ENCODE results near the gene SMARCE1. TPM values are rescaled to one million over a fixed set of nuclear protein-coding genes. Genes with fewer than 3 reads are reported as not detected.

The SMARCE1 gene
- 92.3 and 94.1 TPM in 2 replicates for total RNA-seq

GRCh38 chr17:40647624-40648383 lies at the start of gene SMARCE1:
Gene SMARCE1 (minus strand): TSS chr17:40647818. CDS start chr17:40645802, 2,016 bp downstream.

DNA sequence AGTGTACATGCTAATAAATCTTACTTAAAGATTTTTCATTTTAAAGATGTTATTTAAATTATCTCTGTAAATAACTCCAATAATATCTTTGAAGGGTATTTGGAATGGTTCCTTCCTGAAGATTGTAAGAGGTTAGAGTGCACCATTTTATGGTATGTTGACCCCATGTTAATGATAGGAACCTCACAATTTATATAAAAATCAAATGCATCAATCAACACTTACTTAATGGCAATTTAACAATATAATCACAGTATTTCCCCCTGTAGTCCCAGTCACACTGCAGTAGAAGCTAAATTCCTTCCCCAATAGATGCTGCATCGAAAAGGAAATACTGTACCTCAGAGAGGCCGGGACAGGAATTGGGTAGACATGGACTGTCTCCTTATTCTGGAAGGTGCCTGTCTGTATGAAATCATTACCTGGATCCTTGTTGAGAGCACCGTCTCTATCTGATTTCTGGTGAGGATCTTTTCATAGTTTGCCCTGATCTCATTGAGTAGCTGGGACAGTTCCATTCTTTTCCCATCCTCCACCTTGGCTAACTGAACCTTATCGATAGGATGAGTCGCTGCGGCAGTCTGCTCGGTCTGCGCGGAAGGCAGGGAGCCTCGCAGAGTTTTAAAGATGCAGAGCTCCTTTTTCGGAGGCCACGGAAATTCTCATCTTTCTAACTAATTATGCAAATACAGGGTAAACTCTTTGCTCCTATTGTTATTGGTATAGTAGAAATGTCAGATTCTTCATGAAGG lies 17.1 kb upstream of the SMARCE1 start, which contains the start of gene KRT222:
KRT222 (minus strand) TSS at position 596 of the 752 bp plus-strand sequence; CDS start at position 518, 78 bp downstream.

Other genes with a start within 250 kb of the SMARCE1 start
- 49.6 and 86.1 TPM in 2 replicates for gene TOP2A, start 229.9 kb downstream of the SMARCE1 start, total RNA-seq
- 427 and 557 TPM in 2 replicates for gene IGFBP4, start 204.4 kb downstream of the SMARCE1 start, total RNA-seq
- gene TNS4, start 146.2 kb downstream of the SMARCE1 start, total RNA-seq = under 0.01 TPM in 1 of 2 replicates, not detected in the other
- 0.13 TPM in 1 of 2 replicates, not detected in the other for gene CCR7, start 82.3 kb downstream of the SMARCE1 start, total RNA-seq
- not detected in 2 replicates for gene KRT222, start 17.4 kb upstream of the SMARCE1 start, total RNA-seq
- not detected in 2 replicates for gene KRT24, start 55.9 kb upstream of the SMARCE1 start, total RNA-seq
- gene KRT25, start 107.5 kb upstream of the SMARCE1 start, total RNA-seq = not detected in 2 replicates
- gene KRT26, start 124.4 kb upstream of the SMARCE1 start, total RNA-seq = not detected in 2 replicates
- not detected in 2 replicates for gene KRT27, start 134.7 kb upstream of the SMARCE1 start, total RNA-seq
- gene KRT28, start 152.1 kb upstream of the SMARCE1 start, total RNA-seq = not detected in 2 replicates
- gene KRT10, start 174.8 kb upstream of the SMARCE1 start, total RNA-seq = 3.0 and 3.8 TPM in 2 replicates
- gene KRT12, start 219.4 kb upstream of the SMARCE1 start, total RNA-seq = not detected in 2 replicates
- gene KRT20, start 237.4 kb upstream of the SMARCE1 start, total RNA-seq = not detected in 2 replicates